Suprapubic skin (tissue), 4 donors: ENCODE results near the gene DXO. TPM values are rescaled to one million over a fixed set of nuclear protein-coding genes. Genes with fewer than 3 reads are reported as not detected.
A peak's percentile ranks its signal among the peaks of the same experiment; 100 is the strongest.
"Not testable (repeated sequence)": the region's sequence is repeated elsewhere in the genome, so short reads cannot be mapped to it uniquely, and the experiment has no call there.

ENCODE experiments used
- DNase-seq, 2 donors: peaks; one replicate each; pipeline ENCODE4 v3.0.0-alpha.2; 2019; ENCODE audit warnings: low spot score in 2 of 2
- H3K27ac ChIP-seq: fragments of 200-600 bp; sonication (generic); one replicate; pipeline ENCODE4 v1.5.1; 2019
- H3K27me3 ChIP-seq: fragments of 200-600 bp; sonication (generic); one replicate; pipeline ENCODE4 v1.5.1; 2019
- H3K36me3 ChIP-seq: fragments of 200-600 bp; sonication (generic); one replicate; pipeline ENCODE4 v1.5.1; 2019
- H3K4me1 ChIP-seq: fragments of 200-600 bp; sonication (generic); one replicate; pipeline ENCODE4 v1.5.1; 2019
- H3K4me3 ChIP-seq: fragments of 200-600 bp; sonication (generic); one replicate; pipeline ENCODE4 v1.5.1; 2019; ENCODE audit warnings: mild to moderate bottlenecking
- H3K9me3 ChIP-seq: fragments of 200-600 bp; sonication (generic); one replicate; pipeline ENCODE4 v1.5.1; 2019
- EP300 ChIP-seq: sonication (generic); formaldehyde crosslinking; IDR thresholded peaks from one replicate; pipeline ENCODE4 v1.6.1; 2017; ENCODE audit warnings: antibody characterized with exemption
- POLR2A ChIP-seq, 2 donors: fragments of 450-650 bp; IDR thresholded peaks; one replicate each; pipeline ENCODE4 v1.6.1; 2017; ENCODE audit warnings: antibody characterized with exemption in 2 of 2, mild to moderate bottlenecking in 2 of 2, moderate library complexity in 2 of 2
- POLR2AphosphoS5 ChIP-seq, 3 donors: sonication (generic); formaldehyde crosslinking; IDR thresholded peaks; one replicate each; pipeline ENCODE4 v1.6.1; 2017; ENCODE audit warnings: antibody characterized with exemption in 3 of 3
- WGBS: methylation state at CpG from one replicate; pipeline ENCODE4 v1.1.5; 2018; 5-methylcytosine and 5-hydroxymethylcytosine counted together
- total RNA-seq, 4 donors: library from RNA; depleted of rRNA; stranded (reverse); fragments of >200 nt; gene quantifications; one replicate each; pipeline ENCODE4 v1.1.0, GENCODE V29; 2016
- TF ChIP-seq, protein P1 (sequence below), 2 donors: fragments of 200-600 bp in 1 of 2; fragments of 450-650 bp in 1 of 2; sonication (generic) in 1 of 2; IDR thresholded peaks; one replicate each; pipeline ENCODE4 v1.5.1; 2016 to 2019; ENCODE audit warnings: antibody characterized with exemption in 2 of 2, mild to moderate bottlenecking in 1 of 2, moderate library complexity in 1 of 2

The DXO gene
- total RNA-seq, 4 donors from 2014 or later, result 13.1 to 25.3 (median 16.4) TPM

DNA sequence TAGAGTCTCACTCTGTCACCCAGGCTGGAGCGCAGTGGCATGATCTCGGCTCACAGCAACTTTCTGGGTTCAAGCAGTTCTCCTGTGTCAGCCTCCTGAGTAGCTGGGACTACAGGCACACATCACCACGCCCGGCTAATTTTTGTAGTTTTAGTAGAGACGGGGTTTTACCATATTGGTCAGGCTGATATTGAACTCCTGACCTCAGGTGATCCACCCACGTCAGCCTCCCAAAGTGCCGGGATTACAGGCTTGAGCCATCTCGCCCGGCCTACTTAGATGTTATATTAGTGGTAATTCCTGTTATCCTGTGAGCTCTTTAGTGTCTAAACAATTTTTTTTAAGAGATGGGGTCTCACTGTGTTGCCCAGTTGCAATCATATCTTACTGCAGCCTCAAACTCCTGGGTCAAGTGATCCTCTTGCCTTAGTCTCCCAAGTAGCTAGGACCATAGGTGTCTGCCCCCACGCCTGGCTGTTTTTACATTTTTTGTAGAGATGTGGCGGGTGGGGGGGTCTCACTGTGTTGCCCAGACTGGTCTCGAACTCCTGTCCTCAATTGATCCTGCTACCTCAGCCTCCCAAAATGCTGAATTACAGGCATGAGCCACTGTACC, 6.0 kb upstream of the DXO start:
- TF ChIP-seq EP300 (no peak), POLR2A (IDR thresholded peaks at IDR 0.05) (no peak), POLR2AphosphoS5 (IDR thresholded peaks at IDR 0.05) (no peak)
- TF ChIP-seq, protein P1, sequence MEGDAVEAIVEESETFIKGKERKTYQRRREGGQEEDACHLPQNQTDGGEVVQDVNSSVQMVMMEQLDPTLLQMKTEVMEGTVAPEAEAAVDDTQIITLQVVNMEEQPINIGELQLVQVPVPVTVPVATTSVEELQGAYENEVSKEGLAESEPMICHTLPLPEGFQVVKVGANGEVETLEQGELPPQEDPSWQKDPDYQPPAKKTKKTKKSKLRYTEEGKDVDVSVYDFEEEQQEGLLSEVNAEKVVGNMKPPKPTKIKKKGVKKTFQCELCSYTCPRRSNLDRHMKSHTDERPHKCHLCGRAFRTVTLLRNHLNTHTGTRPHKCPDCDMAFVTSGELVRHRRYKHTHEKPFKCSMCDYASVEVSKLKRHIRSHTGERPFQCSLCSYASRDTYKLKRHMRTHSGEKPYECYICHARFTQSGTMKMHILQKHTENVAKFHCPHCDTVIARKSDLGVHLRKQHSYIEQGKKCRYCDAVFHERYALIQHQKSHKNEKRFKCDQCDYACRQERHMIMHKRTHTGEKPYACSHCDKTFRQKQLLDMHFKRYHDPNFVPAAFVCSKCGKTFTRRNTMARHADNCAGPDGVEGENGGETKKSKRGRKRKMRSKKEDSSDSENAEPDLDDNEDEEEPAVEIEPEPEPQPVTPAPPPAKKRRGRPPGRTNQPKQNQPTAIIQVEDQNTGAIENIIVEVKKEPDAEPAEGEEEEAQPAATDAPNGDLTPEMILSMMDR (IDR thresholded peaks at IDR 0.05), result no peak
- peaks cover 16% of the 10 kb centered on the region for H3K36me3 ChIP-seq

GRCh38 chr6:31976065-31976464, 4.1 kb upstream of the DXO start:
- not testable (repeated sequence) for H3K27me3 ChIP-seq, H3K4me3 ChIP-seq, H3K9me3 ChIP-seq, H3K27ac ChIP-seq, DNase-seq
- WGBS, result no CpG with 5 or more reads among the region's 30 CpGs
- Histone ChIP-seq H3K4me1 (peaks cover 23% of the 10 kb centered on the region), H3K36me3 (peaks cover 16% of the 10 kb centered on the region)

More for the DNA sequence above, 6.0 kb upstream of the DXO start:
- Histone ChIP-seq H3K27me3 (no peaks in the 10 kb centered on the region), H3K27ac (no peak overlapping the region), H3K4me1 (peaks cover 10% of the 10 kb centered on the region), H3K9me3 (no peaks in the 10 kb centered on the region), H3K4me3 (no peak overlapping the region)
- DNase-seq, result no peak
- 94% methylated on average over 12 of the region's 12 CpGs for WGBS

- no peak for TF ChIP-seq POLR2A (IDR thresholded peaks at IDR 0.05)
- no peak for TF ChIP-seq POLR2AphosphoS5 (IDR thresholded peaks at IDR 0.05)
- no peak for TF ChIP-seq EP300
- TF ChIP-seq, protein P1 (IDR thresholded peaks at IDR 0.05), result no peak
- WGBS, result 6% methylated on average over 19 of the region's 19 CpGs
- Histone ChIP-seq H3K27me3 (no peaks in the 10 kb centered on the region), H3K9me3 (no peaks in the 10 kb centered on the region), H3K27ac (peak overlapping the region; percentile 93), H3K4me1 (peaks cover 32% of the 10 kb centered on the region), H3K36me3 (peaks cover 33% of the 10 kb centered on the region), H3K4me3 (peak overlapping the region; percentile 77)
- DNase-seq, result no peak
Measured at GRCh38 chr6:31972709-31973350, 892 bp upstream of the DXO start.

DNA sequence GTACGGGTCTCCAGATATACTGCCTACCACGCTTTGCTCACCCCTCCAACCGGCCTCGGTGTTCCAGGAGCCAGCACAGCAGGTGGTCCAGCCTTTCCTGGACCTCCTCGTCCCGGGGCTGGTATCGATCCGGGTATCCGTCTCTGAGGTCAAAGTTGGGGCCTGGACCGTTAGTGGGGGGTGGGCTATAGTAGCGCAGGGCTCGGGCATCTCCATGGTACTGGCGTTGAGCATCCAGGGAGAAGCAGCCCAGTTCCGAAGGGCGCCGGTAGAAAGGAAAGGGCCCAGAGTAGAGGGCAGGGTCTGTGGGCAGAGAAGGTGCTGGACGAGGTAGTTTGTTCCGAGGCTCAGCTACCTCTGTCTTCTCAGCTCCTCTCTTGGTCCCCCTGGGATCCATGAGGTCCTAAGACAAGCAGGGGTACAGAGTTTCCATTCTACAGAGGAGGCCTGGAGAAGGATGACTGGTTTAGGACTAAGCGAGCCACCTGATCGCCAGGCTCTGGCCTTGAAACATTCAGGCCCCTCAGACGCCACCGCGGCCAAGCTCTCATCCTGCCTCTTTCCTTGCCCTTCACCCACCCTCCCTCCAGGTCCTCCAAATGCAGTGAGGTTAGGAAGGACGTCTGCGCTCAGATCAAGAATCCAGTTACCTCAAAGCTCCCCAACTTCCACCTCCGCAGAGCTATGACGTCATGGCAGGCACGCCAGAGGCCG, 502 bp downstream of the DXO start:
- Histone ChIP-seq H3K9me3 (no peaks in the 10 kb centered on the region), H3K27ac (peak overlapping the region; percentile 93), H3K27me3 (no peaks in the 10 kb centered on the region), H3K4me3 (peak overlapping the region; percentile 77), H3K4me1 (peaks cover 32% of the 10 kb centered on the region), H3K36me3 (peaks cover 47% of the 10 kb centered on the region)
- TF ChIP-seq POLR2AphosphoS5 (IDR thresholded peaks at IDR 0.05) (peak in 1 of 3 donors; percentile 22), POLR2A (IDR thresholded peaks at IDR 0.05) (no peak), EP300 (no peak)
- TF ChIP-seq, protein P1 (IDR thresholded peaks at IDR 0.05), result no peak
- WGBS, result 32% methylated on average over 28 of the region's 29 CpGs
- DNase-seq, result peak in 1 of 2 donors; percentile 71

DNA sequence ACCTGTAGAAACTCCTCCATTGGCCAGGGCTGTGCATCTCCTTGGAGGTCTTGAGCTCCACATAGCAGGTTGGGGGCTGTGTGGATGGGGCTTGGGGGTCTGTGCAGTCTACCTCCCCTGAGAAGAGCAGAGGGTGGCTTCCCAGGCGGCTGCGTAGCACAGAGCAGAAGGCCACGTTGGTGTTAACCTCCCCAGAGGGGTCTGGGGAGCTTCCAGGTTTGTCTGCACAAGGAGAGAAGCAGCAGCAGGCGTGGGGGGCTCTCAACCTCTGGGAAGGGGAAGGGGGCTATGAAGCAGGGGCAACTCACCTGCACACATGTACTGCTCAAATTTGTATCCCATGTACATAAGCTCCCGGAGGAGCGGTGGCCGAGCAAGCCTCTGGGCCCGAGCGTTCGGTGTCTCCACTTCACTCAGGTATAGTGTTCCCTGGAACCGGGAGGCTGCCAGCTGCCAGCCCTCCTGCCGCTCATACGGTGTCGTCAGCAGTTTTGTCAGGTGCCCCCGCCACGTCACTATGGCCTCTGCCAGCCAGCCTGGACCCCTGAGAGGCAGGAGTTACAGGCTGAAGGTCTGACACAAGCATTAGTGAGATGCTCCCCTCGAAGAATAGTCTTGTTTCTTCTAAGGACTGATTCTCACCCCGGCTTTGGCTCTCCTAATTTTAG, 1.2 kb downstream of the DXO start:
- no peaks in the 10 kb centered on the region for H3K9me3 ChIP-seq
- H3K4me3 ChIP-seq, result peak overlapping the region; percentile 77
- peaks cover 51% of the 10 kb centered on the region for H3K36me3 ChIP-seq
- peak overlapping the region; percentile 93 for H3K27ac ChIP-seq
- TF ChIP-seq POLR2AphosphoS5 (IDR thresholded peaks at IDR 0.05) (no peak), POLR2A (IDR thresholded peaks at IDR 0.05) (no peak), EP300 (no peak)
- TF ChIP-seq, protein P1 (IDR thresholded peaks at IDR 0.05), result no peak
- WGBS, result 70% methylated on average over 15 of the region's 18 CpGs
- no peaks in the 10 kb centered on the region for H3K27me3 ChIP-seq
- no peak for DNase-seq
- H3K4me1 ChIP-seq, result peaks cover 32% of the 10 kb centered on the region
